H1 (cell line): Measurements from ENCODE around the gene UGT1A10. TPM values are rescaled to one million over a fixed set of nuclear protein-coding genes. Genes with fewer than 3 reads are reported as not detected.

ENCODE experiments used
- CTCF ChIA-PET: fragments of 300-600 bp; sonication (Branson Sonifier 250); formaldehyde crosslinking; loops from one replicate; lab custom pipeline; 2021; ENCODE audit not compliant: partially characterized antibody; lab: Charles Lee
- POLR2A ChIA-PET: fragments of 300-600 bp; sonication (Branson Sonifier 250); formaldehyde crosslinking; loops from one replicate; lab custom pipeline; 2021; ENCODE audit warnings: inconsistent platforms; ENCODE audit not compliant: partially characterized antibody; lab: Charles Lee
- DNase-seq, 2 experiments: peaks; one replicate each; pipeline versions ENCODE4 v3.0.0 to v3.0.0-alpha.2; 2010 to 2022; ENCODE audit warnings: low spot score in 2 of 2, low read depth in 1 of 2, mixed read lengths in 1 of 2
- FAIRE-seq: peaks from 2 replicates; lab custom pipeline; 2011; peaks lifted over from hg19 to GRCh38; lab: Jason Lieb, UNC
- H2AFZ ChIP-seq: 2 replicates; pipeline ENCODE4 v1.8.1; 2012; ENCODE audit warnings: low read length, inconsistent platforms
- H2AK5ac ChIP-seq: 2 replicates; pipeline ENCODE4 v1.6.1; 2013; ENCODE audit warnings: low read depth, low read length
- H2BK120ac ChIP-seq: replicated peaks from 2 replicates; pipeline ENCODE3; 2013; ENCODE audit warnings: low read depth, low read length, inconsistent platforms
- H2BK12ac ChIP-seq: 2 replicates; pipeline ENCODE4 v1.6.1; 2013; ENCODE audit warnings: low read depth, low read length
- H2BK15ac ChIP-seq: 2 replicates; pipeline ENCODE4 v1.6.1; 2013; ENCODE audit warnings: low read length
- H2BK20ac ChIP-seq: 2 replicates; pipeline ENCODE4 v1.6.1; 2013; ENCODE audit warnings: low read length
- H2BK5ac ChIP-seq: 2 replicates; pipeline ENCODE4 v1.6.1; 2013; ENCODE audit warnings: low read depth, low read length
- H3K14ac ChIP-seq: 2 replicates; pipeline ENCODE4 v1.6.1; 2013; ENCODE audit warnings: inconsistent platforms; ENCODE audit not compliant: insufficient read length
- H3K18ac ChIP-seq: 2 replicates; pipeline ENCODE4 v1.6.1; 2013; ENCODE audit warnings: low read length; ENCODE audit errors: extremely low read depth
- H3K23ac ChIP-seq: 2 replicates; pipeline ENCODE4 v1.6.1; 2013; ENCODE audit warnings: inconsistent platforms; ENCODE audit not compliant: insufficient read length
- H3K23me2 ChIP-seq: 2 replicates; pipeline ENCODE4 v1.6.1; 2013; ENCODE audit warnings: low read depth, low read length
- H3K27ac ChIP-seq: 2 replicates; pipeline ENCODE4 v1.6.1; 2011; ENCODE audit warnings: low read depth, low read length, inconsistent platforms
- H3K27me3 ChIP-seq, 4 experiments: replicated peaks in 1 of 4; 1 replicate in 1 of 4; 2 replicates in 3 of 4; pipeline versions ENCODE4 v1.6.1 to v1.8.1; 2011 to 2013; ENCODE audit warnings: low read length in 3 of 4, mild to moderate bottlenecking in 3 of 4, inconsistent platforms in 2 of 4, mixed read lengths in 2 of 4, moderate library complexity in 1 of 4; ENCODE audit not compliant: control insufficient read depth in 3 of 4, insufficient read depth in 3 of 4; ENCODE audit errors: extremely low read depth in 1 of 4
- H3K36me3 ChIP-seq, 4 experiments: 2 replicates each; pipeline versions ENCODE4 v1.6.1 to v1.8.1; 2011 to 2013; ENCODE audit warnings: mild to moderate bottlenecking in 4 of 4, low read length in 3 of 4, moderate library complexity in 2 of 4, control low read depth in 1 of 4, inconsistent platforms in 1 of 4; ENCODE audit not compliant: insufficient read depth in 4 of 4, control insufficient read depth in 2 of 4
- H3K4ac ChIP-seq: replicated peaks from 2 replicates; pipeline ENCODE3; 2013; ENCODE audit warnings: low read length, low read depth, mixed read lengths, inconsistent platforms; ENCODE audit not compliant: insufficient read length
- H3K4me1 ChIP-seq, 4 experiments: replicated peaks in 1 of 4; 1 replicate in 1 of 4; 2 replicates in 3 of 4; pipeline versions ENCODE4 v1.6.1 to v1.8.1; 2011 to 2013; ENCODE audit warnings: low read length in 3 of 4, inconsistent platforms in 2 of 4, mixed read lengths in 1 of 4; ENCODE audit not compliant: insufficient read depth in 4 of 4, control insufficient read depth in 3 of 4
- H3K4me2 ChIP-seq, 2 experiments: 2 replicates each; pipeline versions ENCODE4 v1.6.1 to v1.8.1; 2011 to 2013; ENCODE audit warnings: low read depth in 2 of 2, low read length in 2 of 2, control low read depth in 1 of 2, inconsistent platforms in 1 of 2, mild to moderate bottlenecking in 1 of 2; ENCODE audit not compliant: insufficient read depth in 1 of 2
- H3K4me3 ChIP-seq, 4 experiments: fragments of 200-600, 300-600 bp in 1 of 4; sonication (generic), shearing (Covaris generic), sonication (Bioruptor Twin) in 1 of 4; 2 replicates each; pipeline versions ENCODE4 v1.5.1 to v1.8.1; 2011 to 2016; ENCODE audit warnings: low read length in 4 of 4, low read depth in 3 of 4, control low read depth in 2 of 4, inconsistent platforms in 2 of 4, mild to moderate bottlenecking in 2 of 4, mixed read lengths in 1 of 4, moderate library complexity in 1 of 4; ENCODE audit not compliant: insufficient read depth in 2 of 4; ENCODE audit errors: extremely low read depth in 1 of 4
- H3K56ac ChIP-seq: replicated peaks from 2 replicates; pipeline ENCODE3; 2013; ENCODE audit warnings: low read depth, mild to moderate bottlenecking, mixed read lengths, low read length, inconsistent platforms; ENCODE audit not compliant: insufficient read length
- H3K79me1 ChIP-seq: 2 replicates; pipeline ENCODE4 v1.6.1; 2013; ENCODE audit warnings: low read depth, low read length, control low read depth
- H3K79me2 ChIP-seq, 2 experiments: 2 replicates each; pipeline versions ENCODE4 v1.6.1 to v1.8.1; 2012 to 2013; ENCODE audit warnings: low read length in 2 of 2, mild to moderate bottlenecking in 2 of 2, inconsistent platforms in 1 of 2; ENCODE audit not compliant: insufficient read depth in 2 of 2, control insufficient read depth in 1 of 2
- H3K9ac ChIP-seq, 4 experiments: replicated peaks in 1 of 4; 1 replicate in 1 of 4; 2 replicates in 3 of 4; pipeline versions ENCODE4 v1.6.1 to v1.8.1; 2011 to 2013; ENCODE audit warnings: low read depth in 3 of 4, low read length in 3 of 4, control low read depth in 2 of 4, mild to moderate bottlenecking in 2 of 4, moderate library complexity in 2 of 4, inconsistent platforms in 1 of 4; ENCODE audit errors: extremely low read depth in 1 of 4
- H3K9me3 ChIP-seq, 2 experiments: 2 replicates each; pipeline versions ENCODE4 v1.6.1 to v1.8.1; 2012 to 2013; ENCODE audit warnings: mild to moderate bottlenecking in 2 of 2, moderate library complexity in 2 of 2, control low read depth in 1 of 2, inconsistent platforms in 1 of 2, low read depth in 1 of 2, low read length in 1 of 2, mixed read lengths in 1 of 2; ENCODE audit not compliant: insufficient read depth in 2 of 2
- H4K20me1 ChIP-seq, 2 experiments: replicated peaks in 1 of 2; 2 replicates each; pipeline versions ENCODE3 to v1.8.1; 2011 to 2013; ENCODE audit warnings: inconsistent platforms in 2 of 2, low read length in 2 of 2, mild to moderate bottlenecking in 1 of 2; ENCODE audit not compliant: insufficient read depth in 2 of 2, control insufficient read depth in 1 of 2
- H4K5ac ChIP-seq: 2 replicates; pipeline ENCODE4 v1.6.1; 2013; ENCODE audit warnings: low read length, low read depth, mixed read lengths, inconsistent platforms; ENCODE audit not compliant: insufficient read length
- H4K8ac ChIP-seq: 2 replicates; pipeline ENCODE4 v1.8.0; 2013; ENCODE audit warnings: mild to moderate bottlenecking, moderate library complexity, low read length, inconsistent platforms; ENCODE audit not compliant: insufficient read depth; ENCODE audit errors: extremely low read depth
- H4K91ac ChIP-seq: replicated peaks from 2 replicates; pipeline ENCODE3; 2013; ENCODE audit warnings: low read length, mixed read lengths, inconsistent platforms; ENCODE audit not compliant: insufficient read length
- POU5F1 ChIP-seq: IDR thresholded peaks from 2 replicates; pipeline ENCODE4 v1.6.1; 2011; ENCODE audit warnings: low read depth, mild to moderate bottlenecking, low read length, moderate library complexity
- RAD21 ChIP-seq, 2 experiments: IDR thresholded peaks in 1 of 2; conservative IDR thresholded peaks in 1 of 2; 2 replicates each; pipeline ENCODE4 v1.6.1; 2011; ENCODE audit warnings: low read depth in 2 of 2, low read length in 2 of 2, improper control_type of control experiment in 1 of 2, inconsistent platforms in 1 of 2, mild to moderate bottlenecking in 1 of 2, moderate library complexity in 1 of 2
- SP2 ChIP-seq: IDR thresholded peaks from 2 replicates; pipeline ENCODE4 v1.6.1; 2012; ENCODE audit warnings: mild to moderate bottlenecking, low read length, inconsistent platforms
- SRF ChIP-seq: IDR thresholded peaks from 2 replicates; pipeline ENCODE4 v1.6.1; 2011; ENCODE audit warnings: mild to moderate bottlenecking, low read depth, low read length, moderate library complexity
- WGBS, 2 experiments: shearing (Covaris generic) in 1 of 2; methylation state at CpG; one replicate each; pipeline versions ENCODE4 v1.1.6 to v1.1.7; 2013 to 2015; ENCODE audit warnings: low lambda C conversion rate in 2 of 2, mixed read lengths in 2 of 2, inconsistent platforms in 1 of 2, low coverage in 1 of 2, missing lambda C conversion rate in 1 of 2; ENCODE audit not compliant: insufficient replicate concordance in 2 of 2, insufficient coverage in 1 of 2, insufficient read length in 1 of 2; ENCODE audit errors: extremely low coverage in 1 of 2, missing lambda C conversion rate in 1 of 2; 5-methylcytosine and 5-hydroxymethylcytosine counted together
- polyA plus RNA-seq, 7 experiments: library from polyadenylated mRNA; depleted of rRNA in 3 of 7; stranded (reverse) in 5 of 7; unstranded in 2 of 7; fragments of >200 nt in 5 of 7; fragments of 200-250 nt in 2 of 7; gene quantifications; 1 replicate in 5 of 7; 2 replicates in 1 of 7; 4 replicates in 1 of 7; pipeline versions ENCODE4 v1.2.1 to v1.2.3, GENCODE V29; 2011 to 2013; ENCODE audit warnings: missing spikeins in 2 of 7, mixed read lengths in 2 of 7
- total RNA-seq: library from RNA; stranded (reverse); fragmentation: NEBNext Ultra II Directional; extraction: Animal tissue kit (Norgen Biotek cat#: 25700); gene quantifications from 2 replicates; pipeline ENCODE4 v1.2.1, GENCODE V29; 2021
- TF ChIP-seq, protein P1 (sequence below): IDR thresholded peaks from 2 replicates; pipeline ENCODE4 v1.6.1; 2012; ENCODE audit warnings: inconsistent platforms

UGT1A10 gene
- total and polyA plus RNA-seq, 2 of the 8 experiments (the other 6 are each of a cell fraction or from before 2014, with no cell fraction given) = not detected

GRCh38 chr2:233821196-233821595 lies 184.9 kb downstream of the UGT1A10 start:
- no peak overlapping the region for H3K14ac ChIP-seq
- no peak for TF ChIP-seq SRF
- TF ChIP-seq, protein P1, sequence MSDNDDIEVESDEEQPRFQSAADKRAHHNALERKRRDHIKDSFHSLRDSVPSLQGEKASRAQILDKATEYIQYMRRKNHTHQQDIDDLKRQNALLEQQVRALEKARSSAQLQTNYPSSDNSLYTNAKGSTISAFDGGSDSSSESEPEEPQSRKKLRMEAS = no peak
- TF ChIP-seq RAD21 (IDR thresholded peaks at IDR 0.05 in 1 of 2, conservative IDR thresholded peaks at IDR 0.05 in 1 of 2; ENCODE audit: low read depth in 2 of 2, low read length in 2 of 2) = no peak
- TF ChIP-seq POU5F1 = no peak
- no peak for TF ChIP-seq SP2

More at GRCh38 chr2:233821196-233821595, 184.9 kb downstream of the UGT1A10 start:
- WGBS, 2 experiments = 80% methylated on average over 3 of the region's 3 CpGs; no CpG with 5 or more reads in 1 of the 2 experiments
- no peak overlapping the region for H2BK120ac ChIP-seq
- H3K79me1 ChIP-seq = no peaks in the 10 kb centered on the region
- H3K4me2 ChIP-seq = no peak overlapping the region
- no peak overlapping the region for H2BK20ac ChIP-seq
- no peak overlapping the region for H3K27ac ChIP-seq
- H3K23me2 ChIP-seq = no peaks in the 10 kb centered on the region
- H4K8ac ChIP-seq = no peak overlapping the region
- H3K9me3 ChIP-seq = no peaks in the 10 kb centered on the region
- ChIA-PET POLR2A (no interaction called here), CTCF (interaction anchor here (0.7 to 2.0 kb wide), 5 partner anchors 11 to 518 kb away, joined by 3 to 6 read pairs (median 3); no protein-coding TSS in a partner anchor)
- no peak overlapping the region for H3K18ac ChIP-seq
- H2AK5ac ChIP-seq = no peak overlapping the region
- no peaks in the 10 kb centered on the region for H3K36me3 ChIP-seq
- no peak overlapping the region for H3K4me3 ChIP-seq
- no peak overlapping the region for H3K56ac ChIP-seq
- H2BK15ac ChIP-seq = no peak overlapping the region
- no peaks in the 10 kb centered on the region for H3K79me2 ChIP-seq
- no peaks in the 10 kb centered on the region for H3K4me1 ChIP-seq
- H3K4ac ChIP-seq = no peak overlapping the region
- no peak for DNase-seq
- FAIRE-seq = no peak
- H3K27me3 ChIP-seq = no peaks in the 10 kb centered on the region
- no peak overlapping the region for H3K23ac ChIP-seq
- H4K91ac ChIP-seq = no peak overlapping the region
- no peaks in the 10 kb centered on the region for H4K20me1 ChIP-seq
- no peak overlapping the region for H4K5ac ChIP-seq
- no peak overlapping the region for H3K9ac ChIP-seq
- H2AFZ ChIP-seq = no peak overlapping the region
- no peak overlapping the region for H2BK5ac ChIP-seq
- H2BK12ac ChIP-seq = no peak overlapping the region
